ENCODE data around the gene PXMP4.

PXMP4 gene

GRCh38 chr20:33659341-33660034 is 60.6 kb downstream of the PXMP4 start:
- Histone ChIP-seq H3K9me3 (replicated peaks in 1 of 2; ENCODE audit: control insufficient read depth in 2 of 2, insufficient read depth in 1 of 2, low read depth in 1 of 2, low read length in 2 of 2) (no peaks in the 10 kb centered on the region), H4K91ac (ENCODE audit: low read depth, low read length, poor library complexity) (no peak overlapping the region), H3K27me3 (ENCODE audit: control insufficient read depth in 3 of 3, insufficient read depth in 3 of 3, low read depth in 1 of 3, low read length in 3 of 3) (no peaks in the 10 kb centered on the region), H3K27ac (replicated peaks; ENCODE audit: low read length) (no peak overlapping the region), H4K8ac (ENCODE audit: low read depth, low read length) (no peak overlapping the region), H3K36me3 (replicated peaks in 1 of 2; ENCODE audit: control insufficient read depth in 2 of 2, insufficient read depth in 2 of 2, low read length in 2 of 2) (peaks cover 4 to 14% of the 10 kb centered on the region in 2 donors), H2AFZ (ENCODE audit: low read length) (no peak overlapping the region), H3K18ac (ENCODE audit: low read length) (no peak overlapping the region), H3K14ac (ENCODE audit: low read length) (no peak overlapping the region), H3K9ac (ENCODE audit: low read depth, low read length, poor library complexity) (no peak overlapping the region), H2BK5ac (ENCODE audit: low read length) (no peak overlapping the region), H3K4me1 (ENCODE audit: control insufficient read depth in 2 of 2, insufficient read depth in 1 of 2, low read depth in 1 of 2, low read length in 2 of 2) (peaks cover 5 to 8% of the 10 kb centered on the region in 2 donors), H3K23ac (ENCODE audit: low read depth, low read length, poor library complexity) (no peak overlapping the region), H2BK120ac (ENCODE audit: low read depth, low read length) (no peak overlapping the region), H2BK15ac (ENCODE audit: low read length) (no peak overlapping the region), H3K79me1 (ENCODE audit: low read depth, low read length) (peaks cover 3% of the 10 kb centered on the region), H3K4ac (ENCODE audit: low read length) (no peak overlapping the region), H3K4me2 (ENCODE audit: insufficient read depth, low read length, poor library complexity, severe bottlenecking) (no peak overlapping the region), H2BK12ac (ENCODE audit: low read length) (no peak overlapping the region), H3K4me3 (ENCODE audit: low read length in 2 of 2) (no peak overlapping the region), H2AK5ac (ENCODE audit: low read depth, low read length) (no peak overlapping the region)
- WGBS, 2 donors (ENCODE audit: extremely low coverage in 2 of 2, insufficient read length in 2 of 2, insufficient replicate concordance in 1 of 2), result no CpG with 5 or more reads among the region's 32 CpGs
- DNase-seq (ENCODE audit: low spot score), result no peak

DNA sequence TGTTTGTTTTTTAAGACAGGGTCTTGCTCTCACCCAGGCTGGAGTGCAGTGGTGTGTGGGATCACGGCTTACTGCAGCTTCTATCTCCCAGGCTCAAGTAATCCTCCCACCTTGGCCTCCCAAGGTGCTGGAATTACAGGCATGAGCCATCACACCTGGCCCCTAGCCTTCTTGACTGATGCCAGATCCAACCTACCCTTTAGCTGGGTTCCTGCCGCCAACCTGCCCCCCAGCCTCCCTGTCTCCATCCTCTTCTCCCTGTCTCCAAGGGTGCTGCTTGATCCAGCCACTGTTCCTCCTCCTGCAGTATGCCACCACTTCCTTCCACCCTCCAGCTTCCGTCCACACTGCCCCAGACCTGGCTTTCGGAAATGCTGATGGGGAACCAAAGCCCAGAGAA is 61.2 kb downstream of the PXMP4 start:
- Histone ChIP-seq H3K14ac (ENCODE audit: low read length) (no peak overlapping the region), H2BK15ac (ENCODE audit: low read length) (no peak overlapping the region), H2BK5ac (ENCODE audit: low read length) (no peak overlapping the region), H2AK5ac (ENCODE audit: low read depth, low read length) (no peak overlapping the region), H3K4me1 (ENCODE audit: control insufficient read depth in 2 of 2, insufficient read depth in 1 of 2, low read depth in 1 of 2, low read length in 2 of 2) (peaks cover 2 to 5% of the 10 kb centered on the region in 2 donors), H2BK120ac (ENCODE audit: low read depth, low read length) (no peak overlapping the region), H2BK12ac (ENCODE audit: low read length) (no peak overlapping the region), H3K4me2 (ENCODE audit: insufficient read depth, low read length, poor library complexity, severe bottlenecking) (no peak overlapping the region), H4K8ac (ENCODE audit: low read depth, low read length) (no peak overlapping the region), H3K4ac (ENCODE audit: low read length) (no peak overlapping the region), H3K9me3 (replicated peaks in 1 of 2; ENCODE audit: control insufficient read depth in 2 of 2, insufficient read depth in 1 of 2, low read depth in 1 of 2, low read length in 2 of 2) (no peaks in the 10 kb centered on the region), H3K27ac (replicated peaks; ENCODE audit: low read length) (no peak overlapping the region), H3K9ac (ENCODE audit: low read depth, low read length, poor library complexity) (no peak overlapping the region), H3K18ac (ENCODE audit: low read length) (no peak overlapping the region), H3K79me1 (ENCODE audit: low read depth, low read length) (peaks cover 3% of the 10 kb centered on the region), H3K4me3 (ENCODE audit: low read length in 2 of 2) (no peak overlapping the region), H4K91ac (ENCODE audit: low read depth, low read length, poor library complexity) (no peak overlapping the region), H2AFZ (ENCODE audit: low read length) (no peak overlapping the region), H3K36me3 (replicated peaks in 1 of 2; ENCODE audit: control insufficient read depth in 2 of 2, insufficient read depth in 2 of 2, low read length in 2 of 2) (peaks cover 4 to 14% of the 10 kb centered on the region in 2 donors), H3K27me3 (ENCODE audit: control insufficient read depth in 3 of 3, insufficient read depth in 3 of 3, low read depth in 1 of 3, low read length in 3 of 3) (no peaks in the 10 kb centered on the region), H3K23ac (ENCODE audit: low read depth, low read length, poor library complexity) (no peak overlapping the region)
- WGBS, 2 donors (ENCODE audit: extremely low coverage in 2 of 2, insufficient read length in 2 of 2, insufficient replicate concordance in 1 of 2), result no CpG with 5 or more reads among the region's 4 CpGs
- DNase-seq (ENCODE audit: low spot score), result no peak

DNA sequence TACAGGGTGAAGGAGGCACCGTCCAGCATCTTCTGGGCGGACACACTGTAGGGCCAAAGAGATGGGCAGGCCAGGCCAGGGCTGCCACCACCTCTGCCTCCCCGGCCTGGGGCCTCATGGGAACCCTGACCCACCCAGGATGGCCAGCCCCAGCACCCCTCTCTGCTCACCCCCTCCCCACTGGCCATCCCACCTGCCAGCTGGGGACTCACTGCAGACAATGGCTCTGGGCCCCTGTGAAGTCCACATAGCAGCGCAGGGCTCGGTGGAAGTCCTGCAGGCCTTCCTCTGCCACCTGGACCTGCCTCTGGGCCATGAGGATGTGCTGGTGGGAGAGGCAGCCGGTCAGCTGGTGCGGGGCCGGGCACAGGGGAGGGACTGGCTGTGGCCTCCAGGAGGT is 61.6 kb downstream of the PXMP4 start:
- Histone ChIP-seq H2BK15ac (ENCODE audit: low read length) (no peak overlapping the region), H3K4me3 (ENCODE audit: low read length in 2 of 2) (no peak overlapping the region), H3K18ac (ENCODE audit: low read length) (no peak overlapping the region), H2BK5ac (ENCODE audit: low read length) (no peak overlapping the region), H3K23ac (ENCODE audit: low read depth, low read length, poor library complexity) (no peak overlapping the region), H3K27me3 (ENCODE audit: control insufficient read depth in 3 of 3, insufficient read depth in 3 of 3, low read depth in 1 of 3, low read length in 3 of 3) (no peaks in the 10 kb centered on the region), H3K14ac (ENCODE audit: low read length) (no peak overlapping the region), H3K36me3 (replicated peaks in 1 of 2; ENCODE audit: control insufficient read depth in 2 of 2, insufficient read depth in 2 of 2, low read length in 2 of 2) (peaks cover 4 to 14% of the 10 kb centered on the region in 2 donors), H3K79me1 (ENCODE audit: low read depth, low read length) (peaks cover 3% of the 10 kb centered on the region), H3K27ac (replicated peaks; ENCODE audit: low read length) (no peak overlapping the region), H3K9me3 (replicated peaks in 1 of 2; ENCODE audit: control insufficient read depth in 2 of 2, insufficient read depth in 1 of 2, low read depth in 1 of 2, low read length in 2 of 2) (no peaks in the 10 kb centered on the region), H3K4me2 (ENCODE audit: insufficient read depth, low read length, poor library complexity, severe bottlenecking) (no peak overlapping the region), H2AK5ac (ENCODE audit: low read depth, low read length) (no peak overlapping the region), H2BK120ac (ENCODE audit: low read depth, low read length) (no peak overlapping the region), H4K91ac (ENCODE audit: low read depth, low read length, poor library complexity) (no peak overlapping the region), H3K4me1 (ENCODE audit: control insufficient read depth in 2 of 2, insufficient read depth in 1 of 2, low read depth in 1 of 2, low read length in 2 of 2) (peaks cover 0 to 5% of the 10 kb centered on the region in 2 donors), H2BK12ac (ENCODE audit: low read length) (no peak overlapping the region), H2AFZ (ENCODE audit: low read length) (no peak overlapping the region), H3K9ac (ENCODE audit: low read depth, low read length, poor library complexity) (no peak overlapping the region), H4K8ac (ENCODE audit: low read depth, low read length) (no peak overlapping the region), H3K4ac (ENCODE audit: low read length) (no peak overlapping the region)
- no peak for DNase-seq (ENCODE audit: low spot score)
- WGBS, 2 donors (ENCODE audit: extremely low coverage in 2 of 2, insufficient read length in 2 of 2, insufficient replicate concordance in 1 of 2), result no CpG with 5 or more reads among the region's 8 CpGs

DNA sequence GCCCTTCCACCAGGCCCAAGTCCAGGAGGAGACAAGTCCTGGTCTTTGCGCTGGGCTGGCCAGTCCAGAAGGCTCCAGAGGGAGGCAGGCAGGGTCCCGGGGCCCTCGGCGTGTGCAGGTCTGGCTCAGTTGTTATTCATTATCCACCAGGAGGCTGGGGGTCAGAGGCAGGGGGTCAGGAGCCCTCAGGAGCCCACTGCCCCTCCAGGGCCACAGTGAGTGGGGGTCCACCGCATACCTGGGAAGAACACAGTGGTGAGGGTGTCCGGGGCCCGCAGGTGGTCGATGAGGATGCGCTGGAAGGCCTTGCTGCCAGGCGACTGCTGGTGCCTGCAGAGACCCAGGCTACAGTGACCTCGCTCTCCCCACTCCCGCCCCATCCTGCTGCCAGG is 62.4 kb downstream of the PXMP4 start:
- peaks cover 3% of the 10 kb centered on the region for H3K79me1 ChIP-seq (ENCODE audit: low read depth, low read length)
- H4K8ac ChIP-seq (ENCODE audit: low read depth, low read length), result no peak overlapping the region
- no peak overlapping the region for H2BK15ac ChIP-seq (ENCODE audit: low read length)
- H2BK12ac ChIP-seq (ENCODE audit: low read length), result no peak overlapping the region
- H3K4me3 ChIP-seq (ENCODE audit: low read length in 2 of 2), result no peak overlapping the region
- no peak overlapping the region for H2AK5ac ChIP-seq (ENCODE audit: low read depth, low read length)
- H3K4me2 ChIP-seq (ENCODE audit: insufficient read depth, low read length, poor library complexity, severe bottlenecking), result no peak overlapping the region
- no peak overlapping the region for H3K14ac ChIP-seq (ENCODE audit: low read length)
- no peak overlapping the region for H3K23ac ChIP-seq (ENCODE audit: low read depth, low read length, poor library complexity)
- H3K18ac ChIP-seq (ENCODE audit: low read length), result no peak overlapping the region
- WGBS, 2 donors (ENCODE audit: extremely low coverage in 2 of 2, insufficient read length in 2 of 2, insufficient replicate concordance in 1 of 2), result no CpG with 5 or more reads among the region's 12 CpGs
- no peak overlapping the region for H2AFZ ChIP-seq (ENCODE audit: low read length)
- H4K91ac ChIP-seq (ENCODE audit: low read depth, low read length, poor library complexity), result no peak overlapping the region
- H3K4me1 ChIP-seq (ENCODE audit: control insufficient read depth in 2 of 2, insufficient read depth in 1 of 2, low read depth in 1 of 2, low read length in 2 of 2), result peaks cover 0 to 3% of the 10 kb centered on the region in 2 donors
- DNase-seq (ENCODE audit: low spot score), result no peak
- H3K27ac ChIP-seq (replicated peaks; ENCODE audit: low read length), result no peak overlapping the region
- H2BK5ac ChIP-seq (ENCODE audit: low read length), result no peak overlapping the region
- peaks cover 4 to 14% of the 10 kb centered on the region in 2 donors for H3K36me3 ChIP-seq (replicated peaks in 1 of 2; ENCODE audit: control insufficient read depth in 2 of 2, insufficient read depth in 2 of 2, low read length in 2 of 2)
- no peaks in the 10 kb centered on the region for H3K27me3 ChIP-seq (ENCODE audit: control insufficient read depth in 3 of 3, insufficient read depth in 3 of 3, low read depth in 1 of 3, low read length in 3 of 3)
- no peak overlapping the region for H3K4ac ChIP-seq (ENCODE audit: low read length)
- H2BK120ac ChIP-seq (ENCODE audit: low read depth, low read length), result no peak overlapping the region
- H3K9me3 ChIP-seq (replicated peaks in 1 of 2; ENCODE audit: control insufficient read depth in 2 of 2, insufficient read depth in 1 of 2, low read depth in 1 of 2, low read length in 2 of 2), result no peaks in the 10 kb centered on the region
- H3K9ac ChIP-seq (ENCODE audit: low read depth, low read length, poor library complexity), result no peak overlapping the region
